Mesenteric fat pad (tissue), 1 donor: ENCODE data around the gene ELOVL1. TPM values are rescaled to one million over a fixed set of nuclear protein-coding genes. Genes with fewer than 3 reads are reported as not detected.

Experiments used
- DNase-seq: peaks from one replicate; pipeline ENCODE4 v3.0.0-alpha.2; 2020; ENCODE audit warnings: low spot score
- total RNA-seq: library from RNA; stranded (reverse); fragmentation: NEBNext Ultra II Directional; extraction: Animal tissue kit (Norgen Biotek cat#: 25700); gene quantifications from one replicate; pipeline ENCODE4 v1.2.1, GENCODE V29; 2021
- donor health status: DM: yes; HTN: yes; CAD: no.

The ELOVL1 gene
- total RNA-seq, 1 donor from 2014 or later = 149 TPM

DNA sequence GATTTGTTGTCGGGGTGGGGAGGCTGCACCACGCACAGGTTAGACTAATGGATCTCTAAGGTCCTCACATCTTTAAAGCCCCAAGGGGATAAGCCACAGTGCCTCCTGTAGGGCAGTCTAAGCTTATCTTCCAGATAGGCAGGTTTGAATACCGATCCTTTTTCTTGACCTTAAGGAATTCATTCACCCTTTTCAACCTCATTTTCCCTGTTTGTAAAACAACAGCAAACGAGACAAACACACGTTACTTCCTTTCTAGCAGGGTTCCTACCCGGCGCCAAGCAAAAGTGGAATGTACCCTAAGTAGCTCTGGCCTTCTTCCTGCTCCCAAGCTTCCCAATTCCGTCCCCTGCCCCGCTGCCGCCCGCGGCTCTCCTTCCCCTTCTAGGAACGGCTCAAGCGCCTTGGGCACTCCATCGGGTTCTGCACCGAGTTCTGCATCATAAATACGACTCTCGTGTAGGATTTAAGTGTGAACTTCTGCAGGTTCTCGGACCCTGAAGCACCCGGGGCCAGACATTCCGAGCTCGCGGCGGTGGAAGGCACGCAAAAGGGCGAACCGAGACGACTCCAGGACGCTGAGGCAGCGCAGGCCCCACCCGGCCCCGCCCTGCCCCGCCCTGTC lies 9.6 kb downstream of the ELOVL1 start:
- DNase-seq = no peak

DNA sequence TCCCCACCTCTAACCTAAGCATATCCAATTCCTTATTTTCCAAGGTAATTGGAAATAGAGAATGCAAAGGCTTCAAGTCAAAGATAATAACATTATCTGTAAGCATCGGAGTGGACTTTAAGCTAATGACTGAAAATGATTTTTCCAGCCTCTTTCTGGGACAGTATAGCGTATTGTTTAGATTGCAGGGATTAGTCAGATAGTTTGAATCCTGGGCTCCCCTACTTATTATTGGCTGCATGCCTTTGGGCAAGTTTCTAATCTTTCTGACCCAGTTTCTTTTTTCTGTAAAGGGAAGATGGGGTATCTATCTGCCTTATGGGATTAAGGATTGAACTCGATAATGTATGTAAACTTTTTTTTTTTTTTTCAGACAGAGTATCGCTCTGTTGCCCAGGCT lies 10.6 kb downstream of the ELOVL1 start:
- no peak for DNase-seq

DNA sequence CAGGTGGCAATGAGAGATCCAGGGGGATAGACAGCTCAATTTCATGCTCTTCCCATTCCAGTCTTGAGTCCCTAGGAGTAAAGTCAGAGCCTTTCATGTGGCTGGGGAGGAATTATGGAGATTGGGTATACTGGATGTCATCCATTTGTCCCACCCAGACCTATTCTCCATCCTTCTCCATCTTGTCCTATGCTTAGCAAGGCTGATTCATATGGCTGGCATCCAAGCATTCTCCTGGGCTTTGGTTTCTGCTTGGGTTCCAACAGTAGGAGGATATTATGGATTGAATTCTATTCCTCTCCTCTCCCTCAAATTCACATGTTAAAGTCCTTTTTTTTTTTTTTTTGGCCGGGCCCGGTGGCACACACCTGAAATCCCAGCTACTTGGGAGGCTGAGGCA lies 12.9 kb downstream of the ELOVL1 start:
- DNase-seq = no peak

DNA sequence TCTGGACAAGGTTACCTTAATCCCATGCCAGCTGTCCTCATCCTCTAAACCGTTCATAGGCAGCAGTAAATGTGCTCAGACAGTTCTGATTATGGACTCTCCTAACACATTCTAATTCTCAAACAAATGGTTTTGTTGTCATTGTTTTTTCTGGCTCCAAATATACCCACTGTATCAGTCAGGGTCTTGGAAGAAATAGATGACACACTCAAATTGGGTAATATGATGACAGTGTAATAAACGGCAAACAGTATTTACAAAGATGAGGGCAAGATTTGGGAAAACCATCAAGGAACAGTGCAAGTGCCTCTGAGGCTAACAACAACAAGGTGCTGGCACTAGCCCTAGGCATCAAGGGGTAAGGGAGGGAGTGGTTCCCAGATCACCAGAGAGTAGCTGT lies 13.3 kb downstream of the ELOVL1 start:
- no peak for DNase-seq

DNA sequence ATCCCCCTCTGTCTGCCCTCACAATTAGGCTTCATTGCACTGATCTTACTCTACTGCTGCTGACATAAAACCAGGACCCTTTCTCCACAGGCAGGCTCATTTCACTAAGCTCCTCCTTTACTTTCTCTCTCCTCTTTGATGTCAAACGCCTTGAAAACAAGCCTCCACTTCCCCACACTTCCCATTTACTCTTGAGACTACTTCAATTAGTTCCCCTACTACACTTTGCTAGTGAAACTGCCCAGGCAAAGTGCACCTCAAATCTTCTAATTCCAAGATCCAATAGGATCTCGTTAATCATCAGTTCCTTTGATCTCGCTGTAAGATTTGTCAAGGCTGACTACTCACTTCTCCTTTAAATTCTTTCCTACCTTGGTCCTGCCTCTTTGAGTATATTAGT lies 14.9 kb downstream of the ELOVL1 start:
- DNase-seq = no peak

DNA sequence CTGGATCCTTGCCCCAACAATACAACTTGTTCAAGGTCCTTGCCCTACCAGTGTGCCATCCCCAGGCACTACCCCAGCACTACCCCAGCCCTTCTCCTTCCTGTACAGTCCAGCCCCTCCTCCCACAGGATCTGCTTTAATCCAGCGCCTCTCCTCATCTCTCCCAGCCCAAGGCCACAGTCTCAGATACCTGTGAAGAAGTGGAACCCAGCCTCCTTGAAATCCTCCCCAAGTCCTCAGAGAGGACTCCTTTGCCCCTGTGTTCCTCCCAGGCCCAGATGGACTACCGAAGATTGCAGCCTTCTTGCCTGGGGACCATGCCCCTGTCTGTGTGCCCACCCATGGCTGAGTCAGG lies 15.5 kb downstream of the ELOVL1 start:
- peak; percentile 81 for DNase-seq

DNA sequence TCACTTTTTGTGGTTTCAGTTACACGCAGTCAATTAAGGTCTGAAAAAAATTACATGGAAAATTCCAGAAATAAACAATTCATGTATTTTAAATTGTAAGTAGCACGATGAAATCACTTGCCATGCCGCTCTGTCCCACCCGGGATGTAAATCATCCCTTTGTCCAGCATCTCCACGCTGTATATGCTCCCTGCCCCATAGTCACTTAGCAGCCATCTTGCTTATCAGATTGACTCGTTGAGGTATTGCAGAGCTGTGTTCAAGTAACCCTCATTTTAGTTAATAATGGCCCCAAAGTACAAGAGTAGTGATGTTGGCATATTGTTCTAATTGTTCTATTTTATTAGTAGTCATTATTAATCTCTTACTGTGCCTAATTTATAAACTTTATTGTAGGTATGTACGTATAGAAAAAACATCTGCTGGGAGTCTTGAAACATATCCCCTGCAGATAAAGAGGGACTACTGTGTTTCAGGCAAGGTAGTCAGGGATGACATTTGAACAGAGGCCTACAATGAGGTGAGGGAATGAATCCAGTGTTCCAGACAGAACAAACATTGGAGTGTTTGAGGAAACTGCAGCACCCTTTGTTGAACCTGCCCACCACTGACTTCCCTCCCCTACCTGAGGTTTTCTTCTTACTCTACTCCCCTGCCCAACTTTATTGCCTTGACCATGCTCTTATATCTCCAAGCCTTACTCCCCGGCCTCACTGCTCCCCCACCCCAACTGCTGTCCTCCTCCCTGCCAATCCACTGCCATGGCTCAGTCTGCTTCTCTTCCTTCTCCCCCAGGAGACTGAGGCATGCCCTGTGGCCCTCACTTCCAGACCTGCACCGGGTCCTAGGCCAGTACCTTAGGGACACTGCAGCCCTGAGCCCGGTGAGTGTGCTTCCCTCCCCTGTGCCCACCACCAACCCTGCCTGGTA lies 16.1 kb downstream of the ELOVL1 start:
- DNase-seq = no peak

DNA sequence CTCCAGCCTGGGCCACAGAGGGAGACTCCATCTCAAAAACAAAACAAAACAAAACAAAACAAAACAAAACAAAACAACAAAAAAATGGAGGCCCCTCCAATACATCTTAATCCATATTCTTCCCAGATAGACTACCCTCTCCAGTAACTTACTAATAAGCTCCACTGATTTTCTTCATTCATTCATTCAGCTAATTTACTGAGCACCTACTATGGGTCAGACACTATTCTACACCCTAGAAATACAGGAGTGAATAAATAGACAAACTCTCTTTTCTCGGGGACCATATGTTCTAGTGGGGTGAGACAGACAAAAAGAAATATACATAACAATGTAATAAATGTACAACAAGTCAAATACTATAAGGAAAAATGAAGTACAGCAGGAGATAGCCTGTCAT lies 16.8 kb downstream of the ELOVL1 start:
- no peak for DNase-seq

DNA sequence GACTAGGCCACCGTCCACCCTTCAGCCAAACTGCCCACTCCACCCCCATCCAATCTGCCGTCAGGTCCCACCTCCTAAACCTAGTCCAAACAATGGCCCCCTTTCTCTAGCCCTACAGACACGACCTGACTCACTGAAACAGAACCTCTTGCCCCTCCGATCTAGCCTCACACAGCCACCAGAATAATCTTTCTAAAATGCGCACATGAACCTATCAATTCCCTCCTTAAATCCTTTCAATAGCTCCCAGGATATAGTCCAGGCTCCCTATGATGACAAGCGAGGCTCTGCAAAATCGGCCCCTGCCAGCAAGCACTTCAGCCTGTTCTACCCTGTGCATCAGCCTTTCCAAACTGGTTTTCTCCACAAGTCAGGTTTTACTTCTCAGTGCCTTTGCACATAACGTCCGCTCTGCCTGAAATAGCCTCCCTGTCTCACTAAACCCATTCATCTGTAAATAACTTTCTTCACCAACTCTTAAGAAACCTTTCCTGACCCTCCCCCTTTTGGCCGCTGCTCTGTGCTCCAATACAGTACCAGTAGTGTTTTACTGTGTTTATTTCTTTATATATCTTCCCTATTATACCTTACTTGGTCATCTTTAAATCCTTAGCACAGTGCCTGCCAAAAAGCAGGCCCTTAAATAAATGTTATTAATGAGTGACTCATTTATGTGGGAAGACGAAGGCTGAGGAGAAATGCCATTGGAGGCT lies 18.1 kb downstream of the ELOVL1 start:
- peak; percentile 57 for DNase-seq

DNA sequence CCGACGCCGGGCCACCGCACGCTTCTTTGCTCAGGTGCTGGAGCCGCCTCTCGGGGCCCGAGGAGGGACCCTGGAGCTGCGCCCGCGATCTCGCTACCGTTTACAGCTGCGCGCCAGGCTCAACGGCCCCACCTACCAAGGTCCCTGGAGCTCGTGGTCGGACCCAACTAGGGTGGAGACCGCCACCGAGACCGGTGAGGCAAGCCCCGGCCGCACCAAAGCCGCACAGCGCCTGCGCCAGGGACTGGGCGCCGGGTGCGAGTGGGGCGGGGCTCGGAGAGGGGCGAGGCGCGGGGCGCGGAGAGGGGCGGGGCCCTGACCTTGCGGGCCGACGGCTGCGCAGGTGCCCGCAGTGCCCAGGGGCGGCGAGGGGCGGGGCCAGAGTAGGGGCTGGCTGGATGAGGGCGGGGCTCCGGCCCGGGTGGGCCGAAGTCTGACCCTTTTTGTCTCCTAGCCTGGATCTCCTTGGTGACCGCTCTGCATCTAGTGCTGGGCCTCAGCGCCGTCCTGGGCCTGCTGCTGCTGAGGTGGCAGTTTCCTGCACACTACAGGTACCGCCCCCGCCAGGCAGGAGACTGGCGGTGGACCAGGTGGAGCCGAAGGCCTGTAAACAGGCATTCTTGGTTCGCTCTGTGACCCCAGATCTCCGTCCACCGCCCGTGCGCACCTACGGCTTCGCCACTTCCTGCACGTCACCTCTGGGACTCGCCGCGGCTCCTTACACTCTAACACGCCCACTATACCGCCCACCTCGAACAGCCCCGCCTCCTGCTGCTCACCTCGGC lies 18.8 kb downstream of the ELOVL1 start:
- peak; percentile 93 for DNase-seq

DNA sequence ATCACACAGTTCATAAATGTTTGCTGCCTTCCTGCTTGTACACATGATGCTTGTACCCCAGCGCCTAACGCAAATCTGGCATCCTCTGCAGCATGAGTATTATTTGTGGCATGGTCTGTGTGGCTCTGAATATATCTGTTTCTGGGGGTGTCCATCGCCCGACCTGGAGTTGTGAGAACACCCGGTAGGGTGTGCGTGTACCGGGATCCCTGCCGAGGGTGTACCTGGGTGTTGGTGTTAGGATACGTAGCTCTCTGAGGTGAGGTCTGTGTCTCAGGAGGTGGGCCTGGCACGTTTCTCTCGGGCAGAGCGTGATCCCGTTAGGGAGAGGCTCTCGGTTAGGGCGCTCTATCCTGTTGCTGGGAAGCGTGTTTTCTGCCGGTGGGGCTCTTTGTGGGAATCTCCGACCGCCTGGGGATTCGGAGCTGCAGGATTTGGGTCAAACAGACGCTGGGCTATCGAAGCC lies 19.4 kb downstream of the ELOVL1 start:
- DNase-seq = no peak

DNA sequence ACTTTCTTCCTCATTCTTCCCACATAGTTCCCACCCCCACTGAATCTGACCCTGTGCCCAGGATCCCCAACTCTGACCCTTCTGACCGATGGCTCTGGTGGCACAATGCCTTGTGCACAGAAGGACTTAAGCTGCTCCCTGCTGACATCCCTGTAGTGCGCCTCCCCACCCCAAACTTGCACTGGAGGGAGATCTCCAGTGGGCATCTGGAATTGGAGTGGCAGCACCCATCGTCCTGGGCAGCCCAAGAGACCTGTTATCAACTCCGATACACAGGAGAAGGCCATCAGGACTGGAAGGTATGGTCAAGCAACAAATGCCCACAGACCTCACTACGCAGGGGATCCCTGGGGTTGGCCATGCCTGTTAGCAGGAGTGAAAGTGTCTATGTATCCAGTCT lies 21.2 kb downstream of the ELOVL1 start:
- peak; percentile 55 for DNase-seq

DNA sequence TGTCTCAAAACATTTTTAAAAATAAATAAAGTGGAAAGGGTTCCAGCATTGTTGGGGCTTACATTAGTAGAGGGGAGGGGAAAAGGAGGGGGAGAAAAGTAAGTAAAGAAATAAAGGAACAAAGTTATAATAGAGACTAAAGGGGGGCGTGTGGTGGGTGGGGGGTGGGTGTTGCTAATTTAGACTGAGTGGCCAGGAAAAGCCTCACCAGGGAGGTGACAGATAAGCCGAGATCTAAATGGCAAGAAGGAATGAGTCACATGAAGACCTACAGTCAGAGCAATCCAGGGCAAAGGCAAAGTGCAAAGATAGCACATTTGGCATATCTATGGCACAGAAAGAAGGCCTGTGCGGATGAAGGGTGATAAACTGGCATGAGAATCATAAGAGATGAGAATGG lies 22.7 kb downstream of the ELOVL1 start:
- no peak for DNase-seq

DNA sequence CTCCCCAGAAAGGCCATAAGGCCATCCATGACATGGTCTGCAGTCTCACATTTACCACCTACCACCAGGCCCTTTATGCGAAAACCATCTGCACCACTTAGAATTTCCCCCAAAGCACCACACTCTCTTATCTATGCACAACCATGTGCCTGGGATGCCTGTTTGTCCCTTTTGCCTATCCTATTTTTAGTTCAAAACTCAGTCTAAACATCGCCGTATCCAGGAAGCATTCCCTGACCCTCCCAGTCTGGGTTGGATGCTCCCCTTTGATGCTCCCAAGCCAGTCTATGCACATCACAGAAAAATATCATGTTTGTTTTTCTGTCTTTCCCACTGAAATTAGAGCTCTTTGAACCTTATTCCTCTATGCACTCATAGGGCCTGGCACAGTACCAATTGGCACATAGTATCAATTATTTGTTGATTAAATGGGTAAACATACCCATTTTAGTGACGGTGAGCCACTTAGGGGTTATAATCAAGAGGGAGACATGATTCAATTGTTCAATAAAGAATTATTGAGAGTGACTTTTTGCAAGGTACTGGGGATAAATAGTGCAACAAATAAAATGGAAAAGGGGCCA lies 23.5 kb downstream of the ELOVL1 start:
- peak; percentile 9 for DNase-seq

DNA sequence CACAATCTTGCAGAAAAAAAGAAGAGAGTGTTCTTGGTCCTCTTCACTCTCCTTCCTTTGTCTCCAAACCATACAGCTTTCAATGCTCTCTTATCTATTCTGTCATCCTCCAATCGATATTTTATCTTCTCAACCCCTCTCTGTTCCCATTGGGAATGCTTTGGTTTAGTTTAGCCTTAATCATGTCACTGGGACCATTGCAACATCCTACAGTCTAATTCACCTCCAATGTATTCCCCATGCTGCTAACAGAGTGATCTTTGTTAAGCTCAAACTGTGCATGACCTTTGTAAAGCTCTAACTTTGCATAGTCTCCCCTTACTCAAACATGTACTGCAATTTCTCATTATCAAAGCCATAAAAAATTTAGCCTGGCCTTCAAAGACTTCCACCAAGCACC lies 27.3 kb downstream of the ELOVL1 start:
- no peak for DNase-seq

DNA sequence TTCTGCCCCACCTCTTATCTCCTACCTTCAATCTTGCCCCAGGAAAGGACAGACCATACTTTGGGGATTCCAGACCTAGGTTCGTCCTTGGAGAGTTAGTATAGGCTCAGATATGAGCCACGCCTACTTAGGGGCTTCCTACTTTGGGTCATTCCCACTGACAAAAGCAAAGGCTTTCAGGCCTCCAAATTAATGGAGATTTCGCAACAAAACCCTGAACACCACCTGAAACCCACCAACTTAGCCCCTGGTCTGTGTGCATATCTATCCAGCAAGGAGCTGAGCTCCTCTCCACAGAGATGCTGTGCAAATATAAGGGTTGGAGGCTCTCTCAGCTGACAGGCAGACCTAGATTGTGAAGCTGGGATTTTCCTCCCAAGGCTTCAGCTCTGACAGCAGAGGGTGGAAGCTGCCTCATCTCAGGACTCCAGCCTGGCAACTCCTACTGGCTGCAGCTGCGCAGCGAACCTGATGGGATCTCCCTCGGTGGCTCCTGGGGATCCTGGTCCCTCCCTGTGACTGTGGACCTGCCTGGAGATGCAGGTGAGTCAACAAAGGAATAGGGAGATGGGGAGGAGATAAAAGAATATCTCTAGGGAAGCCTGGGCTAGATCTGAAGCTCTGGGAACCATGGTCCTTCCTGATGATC lies 28.1 kb downstream of the ELOVL1 start:
- DNase-seq = peak; percentile 64

DNA sequence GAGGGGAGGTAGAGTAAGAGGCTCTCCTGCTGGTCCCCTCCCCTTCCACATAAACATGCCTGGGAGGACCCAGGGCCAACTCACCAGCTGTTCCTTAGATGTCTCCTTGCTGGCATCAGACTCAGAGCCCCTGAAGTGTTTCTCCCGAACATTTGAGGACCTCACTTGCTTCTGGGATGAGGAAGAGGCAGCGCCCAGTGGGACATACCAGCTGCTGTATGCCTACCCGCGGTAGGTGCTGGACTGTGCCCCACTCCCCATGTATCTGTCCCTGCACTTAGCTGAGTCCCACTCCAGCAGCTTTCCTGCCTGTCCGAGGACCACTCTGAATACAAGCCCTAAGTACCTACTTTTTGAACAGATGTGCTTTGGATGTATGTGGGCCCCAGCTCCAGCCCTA lies 29.8 kb downstream of the ELOVL1 start:
- peak; percentile 37 for DNase-seq

DNA sequence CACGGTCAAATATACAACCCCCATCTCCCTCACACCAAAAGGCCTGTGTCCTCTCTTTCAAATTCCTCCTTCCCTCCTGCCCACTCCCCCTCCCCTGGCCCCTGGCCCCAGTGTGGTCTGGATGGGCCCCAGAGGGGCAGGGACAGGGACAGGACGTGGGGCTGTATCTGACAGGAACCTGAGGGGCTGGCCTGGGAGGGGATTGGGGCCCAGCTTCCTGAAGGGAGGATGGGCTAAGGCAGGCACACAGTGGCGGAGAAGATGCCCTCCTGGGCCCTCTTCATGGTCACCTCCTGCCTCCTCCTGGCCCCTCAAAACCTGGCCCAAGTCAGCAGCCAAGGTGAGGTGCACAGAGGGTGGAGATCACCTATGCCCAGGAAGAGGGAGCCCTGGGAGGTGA lies 30.2 kb downstream of the ELOVL1 start, which contains the start of gene MPL:
MPL (plus strand) TSS at position 231 of the 400 bp plus-strand sequence; CDS start at position 262, 31 bp downstream.
- DNase-seq = peak; percentile 59

DNA sequence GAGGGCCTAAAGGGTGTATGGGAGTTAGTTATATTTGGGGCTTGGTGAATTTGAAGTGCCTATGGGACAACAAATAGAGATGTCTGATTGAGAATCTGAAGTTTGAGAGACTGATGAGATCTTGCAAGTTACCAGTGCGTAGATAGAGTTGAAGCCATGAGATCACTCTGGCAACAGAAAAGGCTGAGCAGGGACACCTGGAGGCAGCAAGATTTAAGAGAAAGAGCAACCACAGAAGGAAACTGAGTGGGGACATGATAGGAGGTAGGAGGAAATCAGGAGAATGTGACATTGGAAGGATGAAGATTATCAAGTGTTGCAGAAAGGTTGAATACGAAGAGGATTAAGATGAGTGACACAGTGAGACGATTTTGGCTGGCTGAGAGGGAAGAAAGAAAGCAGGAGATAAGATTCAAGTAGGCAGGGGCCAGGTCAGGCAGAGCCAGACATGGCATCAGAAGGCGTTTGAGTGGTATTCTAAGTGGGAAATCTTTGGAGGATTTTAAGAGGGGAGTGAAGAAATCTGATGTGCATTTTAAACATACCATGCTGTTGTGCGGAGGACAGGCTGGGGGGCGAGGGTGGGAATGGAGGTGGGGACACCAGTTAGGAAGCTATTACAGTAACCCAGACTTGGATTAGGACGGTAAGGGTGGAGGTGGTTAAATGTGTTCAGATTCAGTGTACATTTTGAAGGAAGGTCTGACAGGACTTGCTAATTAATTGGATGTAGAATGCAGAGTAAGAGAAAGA lies 33.2 kb downstream of the ELOVL1 start:
- DNase-seq = peak; percentile 49
